ENCODE results near the gene EHD3.

The EHD3 gene

GRCh38 chr2:31237348-31238017, 3.5 kb downstream of the EHD3 start:
- TF ChIP-seq CTCF (IDR thresholded peaks at IDR 0.05), result no peak

- no peak for TF ChIP-seq CTCF (IDR thresholded peaks at IDR 0.05)
These were observed 4.4 kb downstream of the EHD3 start for GRCh38 chr2:31238126-31238905.

- no peak for TF ChIP-seq CTCF (IDR thresholded peaks at IDR 0.05)
These were observed 5.1 kb downstream of the EHD3 start for GRCh38 chr2:31238906-31239592.

GRCh38 chr2:31239593-31240177, 5.7 kb downstream of the EHD3 start:
- no peak for TF ChIP-seq CTCF (IDR thresholded peaks at IDR 0.05)

- no peak for TF ChIP-seq CTCF (IDR thresholded peaks at IDR 0.05)
These were observed 6.7 kb downstream of the EHD3 start for GRCh38 chr2:31240381-31241365.

GRCh38 chr2:31241625-31242270, 7.8 kb downstream of the EHD3 start:
- no peak for TF ChIP-seq CTCF (IDR thresholded peaks at IDR 0.05)

All from LNCAP (cell line).